PC-3 (cell line): Measurements from ENCODE around the gene TLDC2.

Experiments used
- EZH2 ChIP-seq: fragments of 300-600 bp; sonication (generic); IDR thresholded peaks from one replicate; pipeline ENCODE4 v1.6.1; 2017; ENCODE audit warnings: antibody characterized with exemption, mild to moderate bottlenecking, low read length; ENCODE audit not compliant: unreplicated experiment
- TF ChIP-seq, protein P1 (sequence below): fragments of 300-600 bp; sonication (generic); conservative IDR thresholded peaks from 2 replicates; pipeline ENCODE4 v1.5.1; 2017; ENCODE audit warnings: antibody characterized with exemption, low read depth, mild to moderate bottlenecking, low read length

DNA sequence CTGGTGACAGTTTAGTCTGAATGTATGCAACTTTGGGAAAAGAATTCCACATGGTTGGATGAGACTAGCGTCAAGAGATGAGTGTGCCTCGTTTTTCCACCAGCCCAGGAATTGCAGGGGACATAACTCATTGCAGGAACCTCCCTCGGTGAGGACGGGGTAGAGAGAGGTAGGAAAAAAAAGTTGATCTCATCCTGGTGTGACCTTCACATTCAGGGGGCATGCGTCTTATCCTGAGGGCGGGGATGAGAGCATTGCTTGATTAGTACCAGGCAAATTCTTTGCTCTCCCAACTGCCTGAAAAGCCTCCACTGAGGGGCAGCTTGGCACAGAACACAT is 11.8 kb downstream of the TLDC2 start:
- TF ChIP-seq EZH2: no peak
- TF ChIP-seq, protein P1, sequence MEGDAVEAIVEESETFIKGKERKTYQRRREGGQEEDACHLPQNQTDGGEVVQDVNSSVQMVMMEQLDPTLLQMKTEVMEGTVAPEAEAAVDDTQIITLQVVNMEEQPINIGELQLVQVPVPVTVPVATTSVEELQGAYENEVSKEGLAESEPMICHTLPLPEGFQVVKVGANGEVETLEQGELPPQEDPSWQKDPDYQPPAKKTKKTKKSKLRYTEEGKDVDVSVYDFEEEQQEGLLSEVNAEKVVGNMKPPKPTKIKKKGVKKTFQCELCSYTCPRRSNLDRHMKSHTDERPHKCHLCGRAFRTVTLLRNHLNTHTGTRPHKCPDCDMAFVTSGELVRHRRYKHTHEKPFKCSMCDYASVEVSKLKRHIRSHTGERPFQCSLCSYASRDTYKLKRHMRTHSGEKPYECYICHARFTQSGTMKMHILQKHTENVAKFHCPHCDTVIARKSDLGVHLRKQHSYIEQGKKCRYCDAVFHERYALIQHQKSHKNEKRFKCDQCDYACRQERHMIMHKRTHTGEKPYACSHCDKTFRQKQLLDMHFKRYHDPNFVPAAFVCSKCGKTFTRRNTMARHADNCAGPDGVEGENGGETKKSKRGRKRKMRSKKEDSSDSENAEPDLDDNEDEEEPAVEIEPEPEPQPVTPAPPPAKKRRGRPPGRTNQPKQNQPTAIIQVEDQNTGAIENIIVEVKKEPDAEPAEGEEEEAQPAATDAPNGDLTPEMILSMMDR: no peak
